A673 (cell line): ENCODE results near the gene ADAMTS2. TPM values are rescaled to one million over a fixed set of nuclear protein-coding genes. Genes with fewer than 3 reads are reported as not detected.
"Not testable (repeated sequence)": the region's sequence is repeated elsewhere in the genome, so short reads cannot be mapped to it uniquely, and the experiment has no call there.

Experiments used
- BruUV-seq: library from RNA; stranded (reverse); fragments of 400-500 nt; replicated peaks from 2 replicates; lab custom pipeline; 2021; lab: Mats Ljungman, UMichigan
- CTCF ChIA-PET: fragments of 300-600 bp; sonication (Branson Sonifier 250); formaldehyde crosslinking; loops from one replicate; lab custom pipeline; 2022; ENCODE audit warnings: antibody characterized with exemption; lab: Charles Lee
- POLR2A ChIA-PET: fragments of 300-600 bp; sonication (Branson Sonifier 250); formaldehyde crosslinking; loops from one replicate; lab custom pipeline; 2022; ENCODE audit warnings: antibody characterized with exemption; ENCODE audit not compliant: low non-redundant PET; lab: Charles Lee
- DNase-seq: peaks from one replicate; pipeline ENCODE4 v3.0.0-alpha.2; 2015; ENCODE audit warnings: low spot score
- H3K27ac ChIP-seq: fragments of 200-600 bp; sonication (generic); 2 replicates; pipeline ENCODE4 v1.5.1; 2016; ENCODE audit warnings: mixed run types, low read depth, mild to moderate bottlenecking, mixed read lengths, antibody characterized with exemption, low read length; ENCODE audit not compliant: poor library complexity, severe bottlenecking
- H3K27me3 ChIP-seq: fragments of 200-600 bp; sonication (generic); replicated peaks from 2 replicates; pipeline ENCODE4 v1.6.1; 2017; ENCODE audit warnings: mixed run types, low read depth, mild to moderate bottlenecking, mixed read lengths, antibody characterized with exemption, low read length; ENCODE audit not compliant: insufficient read depth, poor library complexity
- H3K36me3 ChIP-seq: fragments of 200-600 bp; sonication (generic); 2 replicates; pipeline ENCODE4 v1.6.1; 2016; ENCODE audit warnings: mixed run types, mild to moderate bottlenecking, mixed read lengths, antibody characterized with exemption, low read length; ENCODE audit not compliant: insufficient read depth, poor library complexity, severe bottlenecking
- H3K4me1 ChIP-seq: fragments of 200-600 bp; sonication (generic); 2 replicates; pipeline ENCODE4 v1.6.1; 2017; ENCODE audit warnings: mixed run types, mild to moderate bottlenecking, mixed read lengths, antibody characterized with exemption, low read length; ENCODE audit not compliant: insufficient read depth, poor library complexity, severe bottlenecking
- H3K4me3 ChIP-seq: fragments of 200-600 bp; sonication (generic); 2 replicates; pipeline ENCODE4 v1.5.1; 2016; ENCODE audit warnings: low read depth, mixed run types, mild to moderate bottlenecking, mixed read lengths, low read length; ENCODE audit not compliant: poor library complexity, severe bottlenecking
- H3K9me3 ChIP-seq: fragments of 200-600 bp; sonication (generic); 2 replicates; pipeline ENCODE4 v1.6.1; 2016; ENCODE audit warnings: mixed run types, low read depth, mild to moderate bottlenecking, mixed read lengths, antibody characterized with exemption, low read length; ENCODE audit not compliant: poor library complexity, severe bottlenecking
- EZH2 ChIP-seq: fragments of 200-600 bp; sonication (generic); IDR thresholded peaks from 2 replicates; pipeline ENCODE4 v1.6.1; 2017; ENCODE audit warnings: borderline replicate concordance, low read depth, mild to moderate bottlenecking, mixed read lengths, antibody characterized with exemption, low read length; ENCODE audit not compliant: poor library complexity, severe bottlenecking
- intact Hi-C: fragments of 100-400 bp; cut with micrococcal nuclease; formaldehyde crosslinking; loops from one replicate; pipeline ENCODE4 v1.10.0; 2022; ENCODE audit not compliant: unreplicated experiment
- total RNA-seq: library from RNA; stranded (reverse); gene quantifications from 2 replicates; pipeline ENCODE4 v1.2.3, GENCODE V29; 2021
- TF ChIP-seq, protein P1 (sequence below): fragments of 300-800, 200-600 bp; sonication (generic); conservative IDR thresholded peaks from 2 replicates; pipeline ENCODE4 v1.5.1; 2017; ENCODE audit warnings: low read depth, mild to moderate bottlenecking, antibody characterized with exemption, low read length, moderate library complexity, mixed read lengths

Gene ADAMTS2
- total RNA-seq, 1 experiment from 2014 or later = 0.39 TPM

DNA sequence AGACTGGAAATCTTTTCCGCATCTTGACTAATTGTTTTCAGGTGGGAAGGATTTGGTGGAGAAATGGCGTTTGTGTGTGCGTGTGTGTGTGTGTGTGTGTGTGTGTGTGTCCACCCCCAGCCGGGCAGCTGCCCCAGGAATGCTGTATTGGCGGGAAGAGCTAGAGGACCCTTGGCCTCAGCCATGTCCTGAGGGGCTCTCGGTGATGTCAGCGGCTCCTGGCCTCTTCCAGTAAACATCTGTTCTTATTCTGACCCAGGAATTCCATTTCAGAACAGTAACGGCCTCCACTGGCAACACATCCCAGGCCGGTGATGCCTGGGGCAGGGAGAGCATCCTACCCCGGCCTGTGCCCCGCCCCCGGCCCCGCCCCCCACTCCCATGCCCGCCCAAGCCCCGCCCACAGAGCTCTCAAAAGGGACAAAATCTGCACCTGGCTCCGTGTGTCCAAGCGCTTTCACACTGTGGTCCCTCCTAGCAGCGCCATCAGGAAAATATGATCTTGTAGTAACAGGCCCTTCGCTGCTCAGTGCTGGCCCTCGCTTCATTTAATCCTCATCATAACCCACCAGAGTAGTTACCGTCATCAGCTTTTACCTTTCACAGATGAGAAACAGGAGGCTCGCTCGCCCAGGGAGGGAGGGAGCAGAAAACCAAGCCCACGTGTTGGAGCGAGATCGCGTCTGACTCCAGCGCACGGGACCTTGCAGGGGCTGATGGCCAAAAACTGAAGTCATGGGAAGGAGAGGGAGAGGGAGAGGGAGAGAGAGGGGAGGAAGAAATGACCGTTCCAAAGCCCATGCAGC is 18.9 kb downstream of the ADAMTS2 start:
- CTCF ChIA-PET = no interaction called here
- Histone ChIP-seq H3K9me3 (no peaks in the 10 kb centered on the region), H3K4me1 (no peaks in the 10 kb centered on the region), H3K4me3 (no peak overlapping the region), H3K36me3 (no peaks in the 10 kb centered on the region), H3K27ac (no peak overlapping the region), H3K27me3 (no peaks in the 10 kb centered on the region)
- TF ChIP-seq, protein P1, sequence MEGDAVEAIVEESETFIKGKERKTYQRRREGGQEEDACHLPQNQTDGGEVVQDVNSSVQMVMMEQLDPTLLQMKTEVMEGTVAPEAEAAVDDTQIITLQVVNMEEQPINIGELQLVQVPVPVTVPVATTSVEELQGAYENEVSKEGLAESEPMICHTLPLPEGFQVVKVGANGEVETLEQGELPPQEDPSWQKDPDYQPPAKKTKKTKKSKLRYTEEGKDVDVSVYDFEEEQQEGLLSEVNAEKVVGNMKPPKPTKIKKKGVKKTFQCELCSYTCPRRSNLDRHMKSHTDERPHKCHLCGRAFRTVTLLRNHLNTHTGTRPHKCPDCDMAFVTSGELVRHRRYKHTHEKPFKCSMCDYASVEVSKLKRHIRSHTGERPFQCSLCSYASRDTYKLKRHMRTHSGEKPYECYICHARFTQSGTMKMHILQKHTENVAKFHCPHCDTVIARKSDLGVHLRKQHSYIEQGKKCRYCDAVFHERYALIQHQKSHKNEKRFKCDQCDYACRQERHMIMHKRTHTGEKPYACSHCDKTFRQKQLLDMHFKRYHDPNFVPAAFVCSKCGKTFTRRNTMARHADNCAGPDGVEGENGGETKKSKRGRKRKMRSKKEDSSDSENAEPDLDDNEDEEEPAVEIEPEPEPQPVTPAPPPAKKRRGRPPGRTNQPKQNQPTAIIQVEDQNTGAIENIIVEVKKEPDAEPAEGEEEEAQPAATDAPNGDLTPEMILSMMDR = no peak
- TF ChIP-seq EZH2 = no peak
- intact Hi-C loops = no loop called here
- POLR2A ChIA-PET = no interaction called here
- no TSS peak for BruUV-seq
- no peak for DNase-seq

DNA sequence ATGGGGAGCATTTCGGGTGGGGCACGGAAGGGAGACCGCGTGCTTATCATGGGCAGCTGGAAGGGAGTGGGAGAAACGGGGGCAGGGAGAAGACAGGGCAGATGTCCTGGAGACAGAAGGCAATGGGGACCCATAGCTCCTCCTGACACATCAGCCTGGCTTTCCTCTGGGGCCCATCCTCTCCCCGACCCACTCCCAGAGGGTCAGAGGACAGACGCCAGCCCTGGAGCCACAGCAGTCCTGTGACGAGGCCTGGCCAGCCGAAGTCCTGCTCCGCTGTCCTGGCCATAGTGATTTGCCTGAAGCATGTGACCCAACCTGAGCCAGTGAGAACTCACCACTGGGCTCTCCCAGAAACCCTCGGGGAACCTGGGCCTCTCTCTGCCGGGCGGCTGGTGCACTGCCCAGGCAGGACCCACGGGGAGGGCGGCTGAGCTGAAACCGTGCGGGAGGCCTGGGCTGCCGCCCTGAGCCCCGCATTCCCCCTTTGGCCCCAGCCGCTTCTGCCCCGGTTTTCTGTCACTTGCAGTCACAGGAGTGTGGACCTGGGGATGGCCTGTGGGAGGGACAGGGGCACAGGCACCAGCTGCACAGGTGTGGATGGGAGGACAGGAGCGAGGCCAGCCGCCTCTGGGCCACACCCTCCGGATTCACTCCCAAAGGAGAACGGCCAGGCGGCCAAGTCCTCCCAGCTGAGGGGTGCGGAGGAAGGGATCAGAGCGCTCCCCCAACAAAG is 19.8 kb downstream of the ADAMTS2 start:
- H3K9me3 ChIP-seq = no peaks in the 10 kb centered on the region
- H3K4me1 ChIP-seq = no peaks in the 10 kb centered on the region
- DNase-seq = no peak
- no peaks in the 10 kb centered on the region for H3K27me3 ChIP-seq
- POLR2A ChIA-PET = no interaction called here
- no peak overlapping the region for H3K4me3 ChIP-seq
- no TSS peak for BruUV-seq
- intact Hi-C loops = no loop called here
- no peaks in the 10 kb centered on the region for H3K36me3 ChIP-seq
- H3K27ac ChIP-seq = no peak overlapping the region
- TF ChIP-seq, protein P1 = no peak
- no peak for TF ChIP-seq EZH2
- CTCF ChIA-PET = no interaction called here

DNA sequence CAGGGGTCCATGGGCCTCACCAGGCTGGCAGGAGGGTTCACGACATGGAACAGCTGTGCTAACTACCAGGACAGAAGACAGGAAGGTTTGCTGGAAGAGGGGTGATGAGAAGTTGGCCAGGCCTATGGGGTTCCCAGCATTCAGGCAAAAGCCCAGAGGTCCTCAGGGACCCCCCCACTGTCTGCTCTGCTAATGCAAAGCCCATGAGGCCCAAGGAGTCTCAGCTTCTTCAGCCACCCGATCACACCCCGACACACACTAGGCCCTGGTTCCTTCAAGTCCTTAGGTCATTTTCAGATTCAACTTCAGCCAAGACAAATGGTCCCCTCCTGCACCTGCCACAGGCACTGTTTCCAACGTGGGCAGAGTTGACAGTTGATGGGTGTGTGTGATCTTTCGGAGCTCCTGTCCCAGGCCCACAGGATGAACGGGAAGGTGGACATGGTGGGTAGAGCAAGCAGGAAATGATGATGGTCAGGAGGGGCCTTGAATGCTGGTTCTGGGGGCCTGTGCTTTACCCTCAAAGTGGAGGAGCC is 20.4 kb downstream of the ADAMTS2 start:
- no peak for DNase-seq
- H3K27ac ChIP-seq = no peak overlapping the region

DNA sequence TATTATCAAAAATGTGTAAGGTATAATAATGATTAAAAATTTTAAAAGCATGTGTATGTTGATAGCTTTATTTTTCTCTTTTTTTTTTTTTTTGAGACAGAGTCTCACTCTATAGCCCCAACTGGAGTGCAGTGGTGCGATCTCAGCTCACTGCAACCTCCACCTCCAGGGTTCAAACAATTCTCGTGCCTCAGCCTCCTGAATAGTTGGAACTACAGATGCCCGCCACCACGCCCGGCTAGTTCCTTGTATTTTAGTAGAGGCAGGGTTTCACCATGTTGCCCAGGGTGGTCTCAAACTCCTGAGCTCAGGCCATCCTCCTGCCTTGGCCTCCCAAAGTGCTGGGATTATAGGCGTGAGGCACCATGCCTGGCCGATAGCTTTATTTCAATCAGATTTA is 20.9 kb downstream of the ADAMTS2 start:
- DNase-seq, H3K36me3 ChIP-seq, H3K27ac ChIP-seq, POLR2A ChIA-PET, BruUV-seq, H3K4me3 ChIP-seq, H3K27me3 ChIP-seq, H3K4me1 ChIP-seq, H3K9me3 ChIP-seq, intact Hi-C loops: not testable (repeated sequence)
- CTCF ChIA-PET = interaction anchor here (0.6 kb wide), 1 partner anchor 288 kb away, joined by 4 read pairs; no protein-coding TSS in a partner anchor

More for the DNA sequence above, 20.4 kb downstream of the ADAMTS2 start:
- no peak overlapping the region for H3K4me3 ChIP-seq
- no peaks in the 10 kb centered on the region for H3K9me3 ChIP-seq
- BruUV-seq = no TSS peak
- H3K36me3 ChIP-seq = no peaks in the 10 kb centered on the region
- POLR2A ChIA-PET = no interaction called here
- TF ChIP-seq, protein P1 = no peak
- no peak for TF ChIP-seq EZH2
- intact Hi-C loops = no loop called here
- CTCF ChIA-PET = no interaction called here
- no peaks in the 10 kb centered on the region for H3K27me3 ChIP-seq
- H3K4me1 ChIP-seq = no peaks in the 10 kb centered on the region
